Left lobe of liver (tissue), 2 donors: ENCODE results near the gene ALOX5AP. TPM values are rescaled to one million over a fixed set of nuclear protein-coding genes. Genes with fewer than 3 reads are reported as not detected.
A peak's percentile ranks its signal among the peaks of the same experiment; 100 is the strongest.

Experiments used
- ATAC-seq: fragments of 200-7000 bp; cut with Tn5 transposase; one replicate; pipeline ENCODE4 v1.9.1; 2020; ENCODE audit warnings: mild to moderate bottlenecking, moderate library complexity
- DNase-seq: peaks from one replicate; pipeline ENCODE4 v3.0.0-alpha.2; 2020; ENCODE audit warnings: low spot score
- total RNA-seq: library from RNA; stranded (reverse); gene quantifications from one replicate; pipeline ENCODE4 v1.2.1, GENCODE V29; 2021
- donor health status: DM: no; HTN: no; CAD: no; lungs with moderate emphysema.
- donor health status: DM: no; HTN: yes; CAD: no.

ALOX5AP gene
- total RNA-seq, 1 donor from 2014 or later: 1.5 TPM

DNA sequence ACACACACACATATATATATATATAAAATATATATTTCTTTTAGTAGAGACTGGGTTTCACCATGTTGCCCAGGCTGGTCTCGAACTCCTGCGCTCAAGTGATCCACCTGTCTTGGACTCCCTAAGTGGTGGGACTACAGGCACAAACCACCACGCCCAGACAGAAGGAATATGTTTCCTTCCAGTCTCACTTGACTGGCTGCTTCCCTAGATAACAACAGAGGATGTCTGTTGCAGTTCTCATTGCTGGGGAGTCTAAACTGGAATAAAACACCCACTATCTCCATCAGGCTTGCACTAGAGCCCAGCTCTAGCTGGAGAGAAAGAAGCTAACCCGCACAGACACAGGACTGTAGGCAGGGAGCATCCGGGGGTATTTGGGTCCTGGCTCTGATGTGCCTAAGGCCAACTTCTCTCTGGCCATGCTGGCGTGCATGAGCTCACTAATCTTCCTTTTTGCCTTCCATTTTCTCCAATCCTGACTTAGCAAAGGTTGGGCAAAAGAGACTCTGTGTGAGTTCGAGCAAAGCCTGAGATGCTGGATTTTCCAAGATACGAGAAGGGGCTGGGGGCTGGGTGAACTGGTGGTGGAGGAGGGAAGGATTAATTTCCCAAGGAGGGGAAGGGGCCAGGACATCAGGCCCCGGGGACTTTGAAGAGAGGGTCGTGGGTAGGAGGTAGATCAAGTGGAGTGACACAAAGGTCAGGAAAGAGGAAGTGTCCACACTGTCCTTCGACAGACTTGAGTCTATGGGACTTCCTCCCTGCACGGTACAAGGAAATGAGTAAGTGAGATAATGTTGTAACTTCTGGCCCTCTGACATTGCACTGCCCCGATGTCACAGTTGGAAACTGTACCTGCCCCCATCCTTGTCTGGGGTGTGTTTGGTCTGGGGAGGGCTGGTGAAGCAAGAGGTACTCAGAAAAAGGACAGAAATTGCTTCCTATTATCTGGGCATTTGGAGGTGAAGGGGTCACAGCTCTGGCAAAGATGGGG is 22.5 kb upstream of the ALOX5AP start:
- DNase-seq (no peak), ATAC-seq (peak; percentile 69)

DNA sequence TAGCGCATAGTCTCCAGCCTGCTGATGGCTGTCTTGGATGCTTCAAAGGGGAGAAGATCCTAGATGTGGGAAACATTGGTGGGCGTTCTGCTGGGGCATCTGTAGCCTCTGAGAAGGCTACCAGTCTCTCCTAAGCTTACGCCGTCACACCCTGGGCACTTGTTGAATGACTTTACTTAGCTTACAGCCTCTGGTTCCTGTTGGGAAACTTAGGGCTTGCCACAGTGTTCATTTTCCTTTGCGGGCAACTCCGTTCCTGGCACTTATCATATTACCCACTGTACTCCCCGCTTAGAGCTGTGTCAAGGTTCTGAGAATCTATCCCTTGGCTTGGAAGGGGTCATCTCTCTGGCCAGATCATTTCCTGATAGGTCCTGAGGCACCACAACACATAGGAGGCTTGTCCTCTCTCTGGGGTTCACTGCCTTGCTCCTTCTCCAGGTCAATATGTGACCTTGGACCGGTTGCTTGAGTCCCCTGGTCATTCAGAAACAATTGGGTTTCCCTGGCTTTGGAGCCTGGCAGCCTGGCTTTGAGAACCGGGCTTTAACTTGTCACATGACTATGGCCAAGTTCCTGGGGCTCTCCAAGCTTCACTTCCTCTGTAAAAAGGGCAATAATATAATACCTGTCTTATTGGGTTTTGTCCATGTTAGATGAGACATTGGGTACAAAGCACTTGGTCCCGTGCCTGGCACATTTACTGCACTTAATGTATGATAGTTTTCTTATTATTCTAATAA is 20.5 kb upstream of the ALOX5AP start:
- DNase-seq (no peak), ATAC-seq (no peak)

DNA sequence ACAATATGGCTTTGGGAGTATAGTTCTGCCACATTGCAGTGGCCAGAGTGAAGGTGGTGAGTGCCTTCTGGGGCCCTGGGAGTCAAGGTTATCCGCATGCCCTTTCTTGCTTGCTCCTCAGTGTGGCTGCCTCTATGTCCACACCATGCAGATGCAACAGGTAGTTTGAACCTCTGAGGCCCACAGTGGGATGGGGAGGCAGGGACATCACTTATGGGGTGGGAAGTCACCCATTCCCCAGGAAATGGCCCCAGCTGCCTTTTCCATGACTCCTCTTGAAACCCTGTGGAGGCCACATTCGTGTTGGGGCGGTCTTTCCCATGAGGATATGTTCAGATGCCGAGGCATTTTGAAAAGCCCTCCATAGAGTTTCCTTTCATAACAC is 20.0 kb upstream of the ALOX5AP start:
- ATAC-seq: no peak
- DNase-seq: no peak

DNA sequence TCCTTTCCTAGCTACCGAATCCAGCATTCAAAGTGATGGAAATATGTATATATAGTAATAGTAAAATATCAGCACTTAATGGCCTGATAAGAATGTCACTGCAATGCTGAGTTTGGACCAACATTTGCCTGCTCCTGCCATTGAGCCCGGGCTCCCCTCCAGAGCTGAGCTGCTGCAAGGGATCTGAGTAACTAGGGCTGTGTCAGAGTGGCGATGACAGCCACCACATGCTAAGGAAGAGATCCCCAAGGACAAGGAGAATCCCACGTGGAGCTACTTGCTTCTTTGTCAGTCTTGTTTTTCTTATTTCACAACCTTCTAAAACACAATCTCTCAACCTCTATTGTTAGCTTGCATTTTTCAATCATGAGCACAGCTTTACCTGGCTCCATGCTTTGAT is 19.5 kb upstream of the ALOX5AP start:
- ATAC-seq (no peak), DNase-seq (no peak)

DNA sequence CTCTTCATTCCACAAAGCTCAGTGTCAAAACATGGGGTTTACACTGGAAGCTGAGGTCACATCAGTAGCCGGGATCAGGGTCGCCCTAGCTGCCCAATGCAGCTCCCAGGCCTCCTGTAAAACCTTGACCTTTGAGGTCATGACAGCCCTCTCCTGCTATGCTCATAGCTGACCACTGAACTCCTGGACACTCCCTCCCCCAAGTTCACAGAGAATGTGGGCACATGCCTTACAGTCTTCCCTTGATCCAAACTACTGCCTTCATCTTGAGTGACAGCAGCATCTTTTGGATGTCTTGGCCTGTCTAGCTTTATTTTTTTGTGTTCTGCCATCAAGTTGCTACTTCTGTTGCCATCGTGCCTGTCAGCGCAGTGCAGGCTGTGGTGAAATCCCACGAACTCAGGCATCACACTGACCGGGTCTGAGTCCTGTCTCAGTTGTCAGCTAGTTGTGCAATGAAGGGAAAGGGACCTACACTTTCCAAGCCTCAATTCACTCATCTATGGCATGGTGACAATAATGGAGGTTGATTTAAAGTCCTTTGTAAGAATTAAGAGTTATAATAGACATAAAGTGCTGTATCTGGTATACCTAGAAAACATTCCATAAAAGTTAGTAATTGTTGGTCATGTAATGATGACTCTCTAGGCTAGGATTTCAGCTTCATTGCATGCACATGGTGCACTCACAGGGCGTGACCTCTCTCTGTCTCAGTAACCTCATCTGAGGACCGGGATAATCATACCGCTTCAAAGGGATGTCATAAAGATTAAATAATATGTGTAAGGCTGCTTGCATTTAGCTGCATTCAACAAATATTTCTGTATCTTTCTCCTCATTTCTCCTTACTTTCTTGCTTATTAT is 16.4 kb upstream of the ALOX5AP start:
- ATAC-seq (no peak), DNase-seq (no peak)

DNA sequence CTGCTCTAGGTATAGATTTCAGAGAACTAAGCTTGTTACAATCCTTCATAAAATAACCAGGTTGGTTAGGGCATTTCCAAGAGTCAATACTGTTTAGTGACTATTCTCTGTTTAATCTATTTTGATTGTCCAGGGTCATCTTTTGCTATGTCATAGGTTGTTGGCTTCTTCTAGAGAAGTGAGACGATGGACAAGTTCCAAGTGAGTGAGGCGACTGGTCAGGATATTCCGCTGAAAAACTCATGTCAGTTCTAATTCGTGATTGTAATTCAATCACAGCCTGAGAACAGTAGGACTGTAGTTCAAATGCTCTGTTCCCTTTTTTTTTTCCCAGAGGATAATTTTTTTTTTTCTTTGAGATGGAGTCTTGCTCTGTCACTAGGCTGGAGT is 15.8 kb upstream of the ALOX5AP start:
- no peak for ATAC-seq
- no peak for DNase-seq

DNA sequence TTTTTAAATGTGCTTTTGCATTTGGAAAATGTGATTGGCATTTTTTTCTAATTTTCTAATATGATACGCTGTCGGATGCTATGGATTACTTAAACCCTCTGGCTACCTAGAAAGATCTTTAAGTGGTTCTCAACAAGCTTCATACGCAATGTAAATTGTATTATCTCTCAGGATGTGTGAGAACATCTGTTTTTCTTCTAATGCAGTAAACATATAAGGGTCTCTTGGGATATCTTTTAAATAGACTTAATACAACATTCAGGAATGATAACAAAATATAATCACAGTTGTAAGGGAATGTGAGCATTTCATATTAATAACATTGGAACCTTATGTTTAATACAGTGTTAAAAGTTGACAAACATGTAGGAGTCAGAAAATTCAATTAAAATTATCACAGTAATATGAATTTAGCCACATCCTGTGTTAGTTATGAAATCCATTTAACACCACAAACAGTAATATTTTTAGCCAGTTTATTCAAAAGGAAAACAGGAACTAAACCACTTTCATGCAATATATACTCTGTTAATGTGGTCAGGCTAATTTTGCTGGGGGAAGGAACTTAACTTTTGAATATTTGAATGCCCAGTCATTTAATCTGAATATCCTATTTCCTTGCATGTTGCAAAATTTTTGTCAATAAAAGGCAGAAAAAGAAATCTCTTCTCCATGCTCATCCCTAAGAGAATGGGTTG is 15.0 kb upstream of the ALOX5AP start:
- no peak for ATAC-seq
- no peak for DNase-seq

DNA sequence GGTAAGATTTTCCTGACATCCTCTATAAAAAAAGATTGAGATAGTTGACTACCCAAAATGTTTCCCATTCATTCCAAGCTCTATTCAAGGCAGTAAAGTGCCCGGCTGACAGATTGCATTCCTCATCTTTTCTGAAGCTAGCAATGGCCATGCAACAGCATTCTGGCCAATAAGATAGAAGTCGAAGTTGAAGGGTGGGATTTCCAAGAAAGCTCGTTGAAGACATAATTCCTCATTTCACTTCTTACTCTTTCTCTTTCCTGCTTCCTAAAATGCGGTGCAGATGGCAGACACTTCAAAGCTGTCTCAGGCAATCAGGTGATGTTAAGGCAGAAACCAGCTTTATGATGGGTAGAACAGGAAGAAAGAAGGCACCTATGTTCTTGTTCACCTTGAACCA is 13.4 kb upstream of the ALOX5AP start:
- DNase-seq: no peak
- ATAC-seq: no peak

DNA sequence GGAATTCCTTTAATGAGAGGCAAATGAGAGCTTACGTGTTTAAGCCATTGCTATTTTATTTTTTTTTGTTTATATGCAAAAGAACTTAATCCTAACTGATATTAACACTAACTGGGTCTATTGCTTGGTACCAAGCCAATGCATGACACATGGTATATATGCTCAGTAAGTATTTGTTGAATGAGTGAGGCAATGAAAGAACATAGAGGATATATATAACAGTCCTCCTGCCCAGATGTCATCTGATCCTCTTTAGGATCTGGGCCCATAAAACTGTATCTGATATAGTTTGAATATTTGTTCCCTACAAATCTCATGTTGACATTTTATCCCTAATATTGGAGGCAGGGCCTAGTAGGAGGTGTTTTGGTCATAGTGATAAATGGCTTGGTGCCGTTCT is 13.0 kb upstream of the ALOX5AP start:
- DNase-seq (no peak), ATAC-seq (no peak)

DNA sequence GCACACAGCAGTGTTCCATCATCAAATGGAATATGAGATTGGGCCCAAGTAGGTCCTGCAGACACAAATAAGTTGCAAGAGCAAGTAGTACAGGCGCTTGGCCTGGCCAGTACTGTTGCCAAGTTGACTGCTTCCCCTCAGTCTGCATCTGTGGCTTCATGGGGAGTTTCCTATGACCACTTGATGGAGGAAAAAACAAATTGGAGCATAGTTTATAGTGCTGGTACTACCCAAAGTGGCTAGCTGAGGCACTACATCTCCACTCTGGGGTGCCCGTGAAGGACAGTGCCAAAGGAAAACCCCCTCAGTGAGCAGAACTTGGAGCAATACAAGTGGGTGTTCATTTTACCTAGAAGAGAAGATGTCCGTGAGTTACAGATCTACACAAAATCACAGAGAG is 10.6 kb upstream of the ALOX5AP start:
- no peak for ATAC-seq
- DNase-seq: no peak

DNA sequence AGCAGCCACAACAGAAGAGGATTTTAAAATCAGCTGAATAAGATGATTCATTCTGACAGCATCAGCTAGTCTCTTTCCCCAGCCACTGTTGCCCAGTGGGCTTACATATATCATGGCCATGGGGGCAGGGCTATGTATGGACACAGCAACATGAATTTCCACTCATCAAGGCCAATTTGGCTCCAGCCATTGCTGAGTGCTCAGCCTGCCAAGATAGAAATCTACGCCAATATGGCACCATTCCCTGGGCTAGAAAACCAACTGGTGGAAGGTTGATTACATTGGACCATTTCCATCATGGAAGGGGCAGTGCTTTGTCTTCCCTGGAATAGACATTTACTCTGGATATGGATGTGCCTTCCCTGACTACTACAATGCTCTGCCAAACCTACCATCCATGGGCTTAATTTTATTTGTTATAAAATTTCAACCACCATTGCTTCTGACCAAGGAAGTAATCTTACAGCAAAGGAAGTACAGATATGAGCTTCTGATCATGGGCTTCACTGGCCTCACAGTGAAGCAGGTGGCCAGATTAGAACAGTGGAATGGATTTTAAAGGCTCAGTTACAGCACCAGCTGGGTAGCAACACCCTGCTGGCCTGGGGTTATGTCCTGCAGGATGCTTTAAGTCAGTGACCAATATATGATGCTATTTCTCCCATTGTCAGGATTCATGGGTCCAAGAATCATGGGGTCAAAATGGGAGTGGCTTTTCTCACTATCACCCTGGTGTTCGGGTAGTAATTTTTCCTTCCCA is 9.8 kb upstream of the ALOX5AP start:
- ATAC-seq (peak; percentile 95), DNase-seq (peak; percentile 83)

DNA sequence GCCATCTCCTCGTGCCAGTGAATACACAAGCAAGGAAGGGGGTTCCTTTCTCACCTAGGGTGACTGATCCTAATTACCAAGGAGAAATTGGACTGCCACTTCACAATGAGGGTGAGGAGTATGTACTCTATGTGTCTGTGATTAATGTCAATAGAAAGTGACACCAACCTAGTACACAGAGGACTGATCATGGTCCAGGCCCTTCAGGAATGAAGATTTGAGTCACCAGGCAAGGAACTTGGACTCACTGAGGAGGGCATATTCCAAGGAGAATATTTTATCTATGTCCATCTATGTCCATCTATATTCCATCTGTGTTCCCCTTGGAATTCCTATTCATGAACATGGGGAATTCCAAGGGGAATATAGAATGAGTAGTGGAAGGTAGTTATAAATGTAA is 9.2 kb upstream of the ALOX5AP start:
- DNase-seq: no peak
- no peak for ATAC-seq

DNA sequence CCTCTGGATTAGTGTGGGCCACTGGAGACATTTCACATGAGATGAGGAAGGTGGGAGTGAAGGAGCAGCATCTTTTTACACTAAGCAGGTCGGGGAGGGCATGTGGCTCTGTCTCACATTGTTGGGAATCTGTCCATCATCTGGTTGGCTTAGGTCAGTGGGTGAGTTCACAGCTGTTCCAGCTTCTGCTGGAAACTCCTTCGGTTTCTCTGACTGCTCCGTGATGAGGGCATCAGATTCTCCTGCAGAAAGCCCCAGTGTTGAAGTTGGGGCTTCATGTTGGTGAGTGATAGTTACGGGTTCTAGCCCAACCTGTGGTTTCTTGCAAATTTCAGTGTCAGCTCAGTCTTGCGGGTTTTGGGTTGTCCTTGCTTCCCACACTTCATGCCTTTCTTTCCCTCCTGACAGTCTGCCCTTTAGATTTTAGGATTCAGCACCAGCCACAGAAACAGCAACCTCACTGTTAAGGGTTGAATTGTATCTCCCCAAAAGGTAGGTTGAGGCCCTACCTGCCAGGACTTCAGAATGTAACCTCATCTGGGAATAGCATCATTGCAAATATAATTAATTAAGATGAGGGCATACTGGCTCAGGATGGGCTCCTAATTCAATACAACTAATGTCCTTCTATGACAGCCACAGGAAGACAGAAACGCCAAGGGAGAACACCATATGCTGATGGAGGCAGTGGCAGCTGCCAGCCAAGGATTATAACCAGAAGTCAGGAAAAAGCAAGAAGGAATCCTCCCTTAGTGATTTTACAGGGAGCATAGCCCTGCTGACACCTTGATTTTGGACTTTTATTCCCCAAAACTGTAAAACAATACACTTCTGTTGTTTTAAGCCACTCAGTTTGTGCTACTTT is 7.6 kb upstream of the ALOX5AP start:
- DNase-seq: no peak
- ATAC-seq: no peak

DNA sequence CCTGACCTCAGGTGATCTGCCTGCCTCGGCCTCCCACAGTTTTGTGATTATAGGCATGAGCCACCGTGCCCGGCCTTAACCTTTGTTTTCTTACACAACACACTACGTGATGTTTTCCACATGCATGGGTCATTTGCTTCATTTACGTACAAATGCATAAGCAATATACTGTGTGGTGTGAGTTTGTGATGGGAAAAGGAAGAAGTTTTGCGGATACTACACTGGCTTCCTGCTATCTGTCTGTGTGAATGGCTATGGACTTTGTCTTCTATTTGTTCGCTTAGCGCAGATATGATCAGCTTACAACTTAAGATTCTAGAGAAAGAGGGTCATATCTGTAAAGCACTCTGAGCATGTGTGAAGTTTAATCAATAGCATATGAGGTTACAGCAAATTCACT is 5.5 kb upstream of the ALOX5AP start:
- ATAC-seq: no peak

DNA sequence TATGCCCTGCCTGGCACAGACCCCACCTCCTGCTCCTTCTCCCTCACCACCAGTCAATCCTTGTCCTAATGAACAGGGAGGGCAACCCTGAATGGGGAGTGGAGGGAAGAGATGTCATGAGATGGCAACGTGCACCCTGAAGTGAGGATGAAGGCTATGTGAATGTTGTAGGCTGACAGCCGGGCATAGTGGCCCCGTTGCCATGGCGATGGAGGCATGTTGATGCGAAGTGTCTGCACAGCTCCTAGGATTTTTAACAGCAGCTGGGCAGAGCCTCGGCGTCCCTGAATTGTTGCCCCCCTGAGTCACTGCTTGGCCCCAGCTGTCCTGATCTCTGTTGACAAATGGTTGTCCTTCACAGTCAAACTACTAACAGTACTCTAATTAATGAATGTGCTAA is 4.8 kb upstream of the ALOX5AP start:
- ATAC-seq: no peak
- no peak for DNase-seq

More for the DNA sequence above, 5.5 kb upstream of the ALOX5AP start:
- DNase-seq: no peak

DNA sequence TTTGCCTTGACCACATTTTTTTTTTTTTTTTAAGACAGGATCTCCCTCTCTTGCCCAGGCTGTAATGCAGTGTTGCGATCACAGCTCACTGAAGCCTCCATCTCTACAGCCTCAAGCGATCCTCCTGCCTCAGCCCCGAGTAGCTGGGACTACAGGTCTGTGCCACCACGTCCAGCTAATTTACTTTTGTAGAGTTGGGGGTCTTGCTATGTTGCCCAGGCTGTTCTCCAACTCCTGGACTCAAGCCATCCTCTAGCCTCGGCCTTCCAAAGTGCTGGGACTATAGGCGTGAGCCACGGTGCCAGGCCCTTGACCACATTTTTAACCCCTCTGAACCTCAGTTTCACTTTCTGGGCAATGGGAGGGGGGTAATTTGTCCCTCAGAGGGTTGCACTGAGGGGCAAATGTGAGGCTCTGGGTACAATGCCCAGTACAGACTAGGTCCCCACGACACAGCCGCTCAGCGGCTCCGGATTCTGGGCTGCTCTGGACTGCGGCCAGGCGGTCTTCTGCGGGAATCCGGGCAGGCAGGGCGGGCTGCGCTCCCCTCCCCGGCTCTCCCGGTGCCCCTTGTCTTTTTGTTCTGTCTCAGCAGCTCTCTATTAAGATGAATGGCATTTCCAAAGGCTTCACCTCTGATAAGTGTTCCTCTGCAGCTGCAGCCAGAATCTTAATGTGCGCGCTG is 3.8 kb upstream of the ALOX5AP start:
- DNase-seq: no peak
- ATAC-seq: no peak

DNA sequence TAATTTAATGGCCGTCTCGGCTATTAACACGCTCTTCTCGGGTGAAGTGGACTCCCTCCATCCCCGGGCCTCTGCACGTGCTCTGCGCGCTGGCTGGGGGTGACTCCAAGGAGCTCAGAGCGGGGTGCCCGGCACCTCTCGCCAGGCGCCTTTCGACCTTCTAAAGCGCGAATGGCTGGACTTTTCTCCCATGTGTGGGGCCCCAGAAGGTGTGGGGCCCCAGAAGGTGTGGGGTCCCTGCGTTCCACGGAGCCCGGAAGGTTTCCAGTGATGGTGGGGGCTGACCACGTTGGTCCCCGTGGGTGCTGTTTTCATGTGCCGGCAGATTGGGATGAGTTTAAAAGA is 3.3 kb upstream of the ALOX5AP start:
- no peak for ATAC-seq
- DNase-seq: no peak

DNA sequence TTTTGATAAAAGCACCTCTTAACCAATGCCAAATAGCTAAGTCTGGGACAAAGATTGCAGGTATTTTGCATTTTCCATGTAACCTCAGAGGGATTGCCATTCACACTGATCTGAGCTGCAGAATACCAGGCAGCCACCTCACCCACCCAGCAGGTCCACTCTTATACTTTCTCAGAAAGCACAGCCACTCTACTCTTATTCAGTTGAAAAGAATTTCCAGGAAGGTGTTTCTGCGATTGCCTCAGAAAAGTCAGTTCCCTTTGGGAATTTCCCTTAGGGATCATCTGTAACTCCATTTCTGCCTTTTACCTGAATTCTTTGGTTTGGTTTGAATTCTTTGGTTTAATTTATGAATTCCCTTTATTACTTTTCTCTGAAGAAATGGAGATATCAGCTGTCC is 904 bp upstream of the ALOX5AP start:
- ATAC-seq: no peak
- DNase-seq: no peak

DNA sequence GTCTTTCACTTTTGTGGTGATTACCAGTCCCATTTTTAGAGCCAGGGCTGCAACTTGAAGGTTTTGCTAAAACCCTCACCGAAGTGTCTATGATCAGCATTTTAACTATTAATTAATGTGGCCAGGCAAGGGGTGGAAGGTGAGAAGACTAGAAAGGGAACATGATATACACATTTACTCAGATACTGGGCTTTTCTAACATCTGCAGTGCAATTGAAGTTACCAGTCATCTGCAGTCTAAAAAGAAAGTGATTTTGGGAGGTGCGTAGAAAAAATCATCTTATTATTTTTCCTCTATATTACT is 481 bp downstream of the ALOX5AP start:
- no peak for ATAC-seq
- no peak for DNase-seq
